ENCODE results near the gene PAQR6. TPM values are rescaled to one million over a fixed set of nuclear protein-coding genes. Genes with fewer than 3 reads are reported as not detected.

PAQR6 gene
- total and polyA plus RNA-seq, 2 of the 4 experiments (the other 2 are of a cell fraction): under 0.01 to 0.67 TPM

DNA sequence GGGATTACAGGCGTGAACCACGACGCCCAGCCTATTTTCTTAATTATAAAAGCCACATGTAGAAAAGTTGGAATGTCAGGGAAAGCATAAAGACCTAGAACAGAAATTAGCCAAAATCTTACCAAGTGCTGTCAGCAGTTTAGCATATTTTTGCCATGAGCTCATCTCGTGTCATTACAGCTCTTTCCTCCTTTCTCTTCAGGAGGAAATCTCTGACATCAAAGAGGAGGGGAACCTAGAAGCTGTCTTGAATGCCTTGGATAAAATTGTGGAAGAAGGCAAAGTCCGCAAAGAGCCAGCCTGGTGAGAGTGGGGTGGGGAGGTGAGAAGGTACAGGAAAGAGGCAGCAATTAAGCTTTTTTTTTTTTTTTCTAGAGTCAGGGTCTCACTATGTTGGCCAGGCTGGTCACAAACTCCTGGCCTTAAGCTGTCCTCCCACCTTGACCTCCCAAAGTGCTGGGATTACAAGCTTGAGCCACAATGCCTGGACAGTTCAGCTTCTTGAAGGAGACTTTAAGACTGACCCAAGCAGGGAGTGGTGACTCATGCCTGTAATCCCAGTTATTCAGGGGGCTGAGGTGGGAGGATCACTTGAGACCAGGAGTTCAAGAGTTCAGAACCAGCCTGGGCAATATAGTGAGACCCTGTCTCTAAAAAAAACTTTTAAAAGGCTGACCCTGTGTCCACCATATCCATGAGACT, 14.3 kb downstream of the PAQR6 start:
- Histone ChIP-seq H3K18ac (ENCODE audit: low read depth, low read length) (peak overlapping the region; percentile 72; the same call in 1 of the 2 replicates), H2AK5ac (ENCODE audit: low read depth, low read length) (peak overlapping the region; percentile 88; the same call in 1 of the 2 replicates), H3K27me3 (ENCODE audit: control insufficient read depth, insufficient read depth, low read length) (no peaks in the 10 kb centered on the region), H2BK15ac (ENCODE audit: low read depth, low read length) (peak overlapping the region; percentile 100; the same call in 2 of the 3 replicates), H3K79me1 (ENCODE audit: low read depth in 1 of 2, low read length in 2 of 2) (peaks cover 8 to 20% of the 10 kb centered on the region in 2 experiments), H2BK5ac (ENCODE audit: low read depth, low read length, poor library complexity, severe bottlenecking) (peak overlapping the region; percentile 77), H3K9me3 (ENCODE audit: control insufficient read depth, insufficient read depth, low read length) (no peaks in the 10 kb centered on the region), H3K4me2 (ENCODE audit: low read depth, low read length) (peak overlapping the region; percentile 9; the same call in 1 of the 2 replicates), H4K91ac (ENCODE audit: insufficient read depth, low read depth, low read length) (peak overlapping the region; percentile 69), H3K36me3 (ENCODE audit: control insufficient read depth, insufficient read depth, low read length) (peaks cover 29% of the 10 kb centered on the region), H3K9me1 (ENCODE audit: insufficient read depth, low read length) (peaks cover 15% of the 10 kb centered on the region), H4K5ac (ENCODE audit: low read depth, low read length) (peak overlapping the region; percentile 9; the same call in 1 of the 2 replicates), H4K20me1 (ENCODE audit: insufficient read depth, low read length) (peaks cover 7% of the 10 kb centered on the region; the same call in 1 of the 2 replicates), H2AFZ (replicated peaks; ENCODE audit: low read length, poor library complexity) (peak overlapping the region; percentile 43), H3K4me1 (ENCODE audit: control insufficient read depth, insufficient read depth, low read length) (peaks cover 13% of the 10 kb centered on the region), H2AK9ac (replicated peaks; ENCODE audit: low read depth, low read length, poor library complexity) (peak overlapping the region; percentile 21), H3K9ac (ENCODE audit: low read depth, low read length) (peak overlapping the region; percentile 39), H3K14ac (replicated peaks; ENCODE audit: low read depth, low read length) (peak overlapping the region; percentile 70; the same call in 1 of the 2 replicates), H2BK120ac (ENCODE audit: low read depth, low read length) (peak overlapping the region; percentile 78), H2BK20ac (ENCODE audit: low read depth, low read length) (peak overlapping the region; percentile 64; the same call in 1 of the 2 replicates), H3K56ac (ENCODE audit: extremely low read depth, insufficient read depth, low read length) (peak overlapping the region; percentile 68; the same call in 1 of the 2 replicates), H4K8ac (ENCODE audit: low read depth in 2 of 2, low read length in 2 of 2) (peak overlapping the region; percentile 68 to 76), H3K4ac (ENCODE audit: low read depth, low read length) (peak overlapping the region; percentile 74), H3K27ac (ENCODE audit: insufficient read depth, low read length) (peak overlapping the region; percentile 76), H3K23ac (ENCODE audit: low read depth, low read length) (peak overlapping the region; percentile 43; the same call in 1 of the 2 replicates), H3K4me3 (ENCODE audit: insufficient read depth, low read depth, low read length) (no peak overlapping the region)
- intact Hi-C loops (cut with micrococcal nuclease): no loop called here
- in situ Hi-C loops (cut with MboI; ENCODE audit: low sequenced_read_pairs): no loop called here
- no CpG with 5 or more reads among the region's 5 CpGs for WGBS, 2 experiments (ENCODE audit: extremely low coverage in 2 of 2, insufficient read length in 1 of 2)
- no TSS peak for BruUV-seq (replicated peaks)
- DNase-seq (peak; percentile 88), ATAC-seq (ENCODE audit: low read depth) (peak; percentile 88)
- CTCF ChIA-PET: interaction anchor here (0.6 to 1.3 kb wide), 6 partner anchors 8 to 285 kb away, joined by 4 to 6 read pairs (median 6); no protein-coding TSS in a partner anchor
- no peak for TF ChIP-seq CEBPB (IDR thresholded peaks at IDR 0.05; ENCODE audit: low read depth, low read length)
- TF ChIP-seq CHD1 (IDR thresholded peaks at IDR 0.05; ENCODE audit: low read depth, low read length): no peak
- peak; percentile 73 for TF ChIP-seq FOS (IDR thresholded peaks at IDR 0.05; ENCODE audit: low read depth, low read length)
- no peak for TF ChIP-seq MXI1 (IDR thresholded peaks at IDR 0.05; ENCODE audit: borderline replicate concordance, low read depth, low read length)
- dilution Hi-C loops (cut with HindIII; ENCODE audit: low sequenced_read_pairs, unreplicated experiment): no loop called here
- POLR2A ChIA-PET (ENCODE audit: unreplicated experiment): interaction anchor here (0.6 kb wide), 3 partner anchors 13 to 225 kb away, joined by 5 to 15 read pairs (median 5); no protein-coding TSS in a partner anchor
